GM19035 (cell line): ENCODE measurements around the gene KCNK5.

Experiments
- ATAC-seq: cut with Tn5 transposase; IDR thresholded peaks from one replicate; pipeline ENCODE4 v1.9.1; 2021; ENCODE audit not compliant: unreplicated experiment

KCNK5 gene, protein sequence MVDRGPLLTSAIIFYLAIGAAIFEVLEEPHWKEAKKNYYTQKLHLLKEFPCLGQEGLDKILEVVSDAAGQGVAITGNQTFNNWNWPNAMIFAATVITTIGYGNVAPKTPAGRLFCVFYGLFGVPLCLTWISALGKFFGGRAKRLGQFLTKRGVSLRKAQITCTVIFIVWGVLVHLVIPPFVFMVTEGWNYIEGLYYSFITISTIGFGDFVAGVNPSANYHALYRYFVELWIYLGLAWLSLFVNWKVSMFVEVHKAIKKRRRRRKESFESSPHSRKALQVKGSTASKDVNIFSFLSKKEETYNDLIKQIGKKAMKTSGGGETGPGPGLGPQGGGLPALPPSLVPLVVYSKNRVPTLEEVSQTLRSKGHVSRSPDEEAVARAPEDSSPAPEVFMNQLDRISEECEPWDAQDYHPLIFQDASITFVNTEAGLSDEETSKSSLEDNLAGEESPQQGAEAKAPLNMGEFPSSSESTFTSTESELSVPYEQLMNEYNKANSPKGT

DNA sequence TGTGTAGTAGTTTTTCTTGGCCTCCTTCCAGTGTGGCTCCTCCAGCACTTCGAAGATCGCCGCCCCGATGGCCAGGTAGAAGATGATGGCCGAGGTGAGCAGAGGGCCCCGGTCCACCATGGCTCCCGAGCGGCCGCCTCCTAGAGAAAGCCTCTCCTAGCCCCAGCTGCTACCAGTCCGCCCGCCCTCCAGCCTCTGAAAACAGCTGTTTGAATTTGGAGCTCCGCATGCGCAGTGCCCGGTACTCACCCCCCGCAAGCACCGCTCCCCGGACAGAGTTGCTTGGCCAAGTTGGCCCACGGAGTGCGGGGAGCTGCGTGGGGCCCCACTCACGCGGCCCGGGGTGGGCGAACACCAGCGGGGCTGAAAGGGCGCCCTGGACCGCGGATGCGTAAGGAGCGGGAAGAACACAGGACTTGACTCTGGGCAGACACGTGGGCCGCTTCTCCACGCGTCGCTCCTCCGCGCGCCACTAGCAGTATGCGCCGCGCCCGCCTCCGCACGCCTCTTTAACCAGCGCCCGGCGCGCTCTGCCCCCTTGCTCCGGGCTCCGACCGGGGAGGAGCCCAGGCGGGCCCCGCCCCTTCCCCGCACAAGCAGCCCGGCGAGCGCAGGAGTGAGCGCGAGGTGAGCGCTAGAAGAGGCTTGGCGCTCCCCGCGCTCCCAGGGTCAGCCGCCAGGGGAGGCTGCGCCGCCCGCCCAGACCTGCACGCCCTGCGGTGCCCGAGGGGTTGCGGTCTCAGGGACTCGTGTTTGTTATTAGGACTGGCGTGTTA, at the start of gene KCNK5:
TSS of gene KCNK5 (minus strand) at position 484 of the 776 bp plus-strand sequence. CDS start at position 120, 364 bp downstream.
- peak; percentile 85 for ATAC-seq

DNA sequence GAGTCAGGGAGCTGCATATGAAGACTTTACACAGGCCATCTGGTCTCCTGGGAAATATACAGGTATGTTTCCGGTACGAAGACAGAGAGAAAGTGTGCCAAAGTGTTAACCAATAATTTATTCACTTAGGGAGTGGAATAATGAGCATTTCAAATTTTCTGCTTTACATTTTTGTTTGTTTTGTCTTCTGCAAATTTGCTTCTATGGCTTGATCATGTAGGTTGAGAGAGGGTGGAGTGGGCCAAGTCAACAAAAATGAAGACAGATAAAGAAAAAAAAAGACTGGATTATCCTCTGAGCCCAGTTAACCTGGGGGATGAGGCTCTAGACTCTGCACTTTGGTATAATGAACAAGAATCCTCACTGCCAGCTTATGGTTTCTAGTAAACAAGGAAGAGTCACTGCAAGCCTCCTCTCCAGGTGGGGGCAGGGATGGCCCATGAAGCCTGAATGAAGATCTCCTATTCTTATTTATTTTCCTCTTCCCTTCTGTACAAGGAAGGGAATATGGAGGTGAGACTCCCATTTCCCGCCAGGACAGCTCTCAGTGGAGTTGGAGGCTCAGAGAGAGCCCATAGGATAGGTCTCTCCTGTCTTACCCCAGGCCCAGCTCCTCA, 47.2 kb upstream of the KCNK5 start:
- ATAC-seq = no peak

DNA sequence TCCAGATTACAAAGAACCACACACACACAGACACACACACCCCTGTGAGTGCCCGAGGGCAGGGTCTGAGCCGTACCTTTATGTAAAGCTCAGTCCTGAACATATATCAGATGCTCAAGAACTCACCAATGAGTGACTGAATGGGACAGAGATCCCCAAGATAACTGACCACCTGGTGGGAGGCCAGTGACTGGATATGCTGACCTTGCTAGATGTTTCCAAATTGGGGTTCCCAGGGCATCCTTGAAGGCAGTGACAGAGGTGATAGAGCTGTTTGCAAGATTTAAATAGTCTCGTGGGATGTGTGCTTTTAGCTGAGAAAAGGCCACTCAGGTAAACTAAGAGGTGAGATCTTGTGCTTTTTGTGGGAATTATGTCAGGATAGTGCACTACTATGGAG, 45.6 kb upstream of the KCNK5 start:
- no peak for ATAC-seq

DNA sequence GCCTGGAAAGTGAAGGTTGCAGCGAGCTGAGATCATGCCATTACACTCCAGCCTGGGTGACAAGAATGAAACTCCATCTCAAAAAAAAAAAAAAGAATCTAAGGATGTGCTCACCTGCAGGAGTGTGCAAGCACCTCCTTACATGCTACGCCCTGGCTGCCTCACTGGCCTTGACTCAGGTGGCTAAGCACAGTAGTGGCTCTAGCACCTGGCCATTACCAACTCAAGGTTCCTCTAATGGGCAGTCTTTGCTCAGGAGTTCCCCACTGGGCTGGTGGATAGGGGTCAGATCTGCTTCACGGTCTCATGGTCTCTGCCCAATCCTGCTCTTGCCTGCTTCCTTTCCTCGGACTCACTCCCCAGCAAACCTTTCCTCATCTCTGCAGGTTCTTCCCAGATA, 45.2 kb upstream of the KCNK5 start:
- ATAC-seq = no peak

DNA sequence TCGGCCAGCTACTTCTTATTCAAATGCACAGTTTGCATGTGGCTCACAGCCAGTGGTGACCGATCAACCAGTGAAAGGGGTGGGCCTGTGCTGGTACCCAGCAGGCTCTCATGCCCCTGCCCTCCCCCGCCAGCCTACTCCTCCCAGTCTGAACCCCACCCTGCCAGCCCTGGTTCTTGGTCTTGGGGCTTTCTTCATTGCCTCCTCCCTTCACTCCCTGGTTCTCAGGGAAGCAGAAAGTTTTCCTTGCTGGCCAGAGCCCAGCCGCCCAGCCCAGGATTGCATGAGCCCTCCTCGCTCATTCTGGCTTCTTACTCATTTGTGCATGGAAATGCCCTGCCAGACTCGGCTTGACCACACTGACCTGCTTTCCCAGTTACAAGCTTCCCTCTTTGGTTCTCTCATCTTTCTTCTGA, 44.1 kb upstream of the KCNK5 start:
- no peak for ATAC-seq

DNA sequence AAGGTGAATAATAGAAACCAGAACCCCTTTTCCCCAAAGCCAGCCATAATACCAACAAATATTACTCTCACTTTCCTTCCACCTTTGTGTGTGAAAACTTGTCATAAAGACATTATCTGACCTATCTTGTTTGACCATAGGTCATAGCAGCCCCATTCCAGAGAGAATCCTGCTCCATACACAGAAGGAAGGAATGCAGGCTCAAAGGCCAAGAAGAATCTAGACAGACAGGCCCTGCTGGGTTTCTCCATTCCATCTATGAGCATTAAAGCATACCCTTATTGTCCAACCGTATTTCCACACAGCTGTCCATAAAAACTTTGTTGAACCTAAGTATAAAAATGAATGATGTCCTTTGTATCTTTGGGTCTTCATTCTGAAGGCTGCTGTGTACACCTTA, 40.7 kb upstream of the KCNK5 start:
- ATAC-seq = no peak

DNA sequence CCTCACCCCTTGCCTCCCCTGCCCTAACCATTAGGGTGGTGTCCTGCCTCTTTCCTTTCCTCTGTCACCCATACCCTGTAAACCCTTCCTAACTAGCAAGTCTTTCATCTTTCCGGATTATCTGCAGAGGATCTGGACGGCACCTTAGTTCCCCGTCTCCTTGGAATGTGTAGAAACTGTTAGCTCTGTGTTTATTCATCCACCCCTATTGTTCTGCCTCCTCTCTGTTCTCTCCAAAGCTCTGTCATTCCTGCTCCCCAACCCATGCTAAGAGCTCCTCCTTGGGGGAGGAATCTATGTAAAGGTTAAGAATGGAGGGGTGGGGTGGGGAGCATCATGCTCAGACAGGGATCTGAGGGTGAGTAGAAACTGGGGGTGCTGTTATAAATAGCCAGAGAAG, 39.4 kb upstream of the KCNK5 start:
- no peak for ATAC-seq

DNA sequence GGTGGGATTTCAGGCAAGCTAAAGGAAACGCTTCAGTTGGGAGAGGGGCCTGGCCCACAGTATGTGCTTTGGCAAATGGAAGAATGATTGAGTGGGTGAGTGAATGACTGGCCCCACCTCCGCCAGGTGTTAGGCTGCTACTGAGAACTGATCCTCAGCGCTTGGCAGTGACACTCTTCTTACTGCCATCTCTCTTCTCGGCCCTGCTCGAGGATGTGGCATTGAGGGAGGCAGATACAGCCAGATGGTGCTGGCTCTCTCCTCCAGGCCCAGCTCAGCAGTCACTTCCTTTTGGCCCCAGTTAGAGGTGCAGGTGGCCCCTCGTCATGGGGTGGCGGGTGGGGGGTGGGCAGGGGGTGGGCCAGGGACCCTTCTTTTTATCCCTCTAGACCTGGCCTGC, 38.9 kb upstream of the KCNK5 start:
- ATAC-seq = no peak

DNA sequence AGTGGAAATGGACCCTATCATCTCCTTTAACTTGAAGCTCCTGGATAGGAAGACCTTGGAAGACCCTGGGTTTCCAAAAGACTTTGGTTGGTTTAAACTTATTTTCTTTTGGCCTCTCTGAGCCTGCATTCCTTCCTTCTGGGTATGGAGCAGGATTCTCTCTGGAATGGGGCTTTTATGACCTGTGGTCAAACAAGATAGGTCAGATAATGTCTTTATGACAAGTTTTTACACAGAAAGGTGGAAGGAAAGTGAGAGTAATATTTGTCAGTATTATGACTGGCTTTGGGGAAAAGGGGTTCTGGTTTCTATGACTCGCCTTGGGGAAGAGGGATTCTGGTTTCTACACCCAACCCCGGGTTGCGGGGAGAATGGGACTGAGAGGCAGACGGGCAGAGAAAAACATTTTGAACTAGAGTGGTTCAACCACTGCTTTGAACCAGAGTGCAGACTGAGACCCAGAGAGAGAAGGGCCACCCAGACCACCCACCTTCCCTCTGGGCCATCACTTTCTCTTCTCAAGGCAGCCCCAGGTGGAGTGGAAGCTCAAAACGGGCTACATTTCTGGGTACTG, 37.6 kb upstream of the KCNK5 start:
- ATAC-seq = no peak

DNA sequence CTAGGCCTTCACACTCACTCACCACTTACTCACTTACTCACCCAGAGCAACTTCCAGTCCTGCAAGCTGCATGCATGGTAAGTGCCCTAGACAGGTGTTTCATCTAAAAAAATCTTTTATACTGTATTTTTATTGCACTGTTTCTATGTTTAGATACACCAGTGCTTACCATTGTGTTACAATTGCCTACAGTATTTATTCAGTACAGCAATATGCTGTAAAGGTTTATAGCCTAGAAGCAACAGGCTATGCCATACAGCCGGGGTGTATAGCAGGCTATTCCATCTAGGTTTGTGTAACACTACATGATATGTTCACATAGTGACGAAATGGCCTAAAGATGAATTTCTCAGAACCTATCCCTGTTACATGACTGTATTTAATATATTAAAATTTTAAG, 37.1 kb upstream of the KCNK5 start:
- ATAC-seq = no peak

DNA sequence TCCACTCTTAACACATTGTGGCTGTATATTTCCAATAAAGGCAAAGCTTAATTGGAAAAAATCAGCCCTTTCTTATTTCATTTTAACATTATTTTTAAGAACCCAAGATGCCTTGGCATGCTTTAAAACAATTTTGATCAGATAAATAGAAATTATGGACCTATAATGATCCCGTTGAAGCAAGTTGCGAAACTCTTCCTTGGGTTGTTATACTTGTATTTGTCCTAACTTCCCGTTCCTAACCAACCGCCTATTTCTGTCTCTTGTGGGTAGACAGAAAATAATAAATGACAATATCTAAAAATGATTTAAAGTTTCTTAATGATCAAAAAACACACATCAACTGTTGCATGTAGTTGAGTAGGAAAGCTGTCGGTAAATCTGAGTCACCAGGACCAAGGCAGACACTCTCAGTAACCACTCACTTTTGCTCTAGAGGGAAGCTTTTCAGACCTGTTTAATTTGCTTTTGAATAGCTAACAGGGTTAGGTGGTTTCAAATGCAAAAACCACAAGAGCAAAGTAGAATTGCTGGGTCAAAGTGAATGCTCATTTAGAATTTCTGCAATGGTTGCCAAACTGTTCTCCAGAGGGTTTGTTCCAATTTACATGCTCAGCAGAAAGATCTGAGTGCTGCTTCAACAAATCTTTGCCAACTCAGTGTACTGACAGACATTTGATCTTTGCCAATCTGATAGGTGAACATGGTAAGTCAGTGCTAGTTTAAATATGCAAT, 34.2 kb upstream of the KCNK5 start:
- ATAC-seq = no peak

DNA sequence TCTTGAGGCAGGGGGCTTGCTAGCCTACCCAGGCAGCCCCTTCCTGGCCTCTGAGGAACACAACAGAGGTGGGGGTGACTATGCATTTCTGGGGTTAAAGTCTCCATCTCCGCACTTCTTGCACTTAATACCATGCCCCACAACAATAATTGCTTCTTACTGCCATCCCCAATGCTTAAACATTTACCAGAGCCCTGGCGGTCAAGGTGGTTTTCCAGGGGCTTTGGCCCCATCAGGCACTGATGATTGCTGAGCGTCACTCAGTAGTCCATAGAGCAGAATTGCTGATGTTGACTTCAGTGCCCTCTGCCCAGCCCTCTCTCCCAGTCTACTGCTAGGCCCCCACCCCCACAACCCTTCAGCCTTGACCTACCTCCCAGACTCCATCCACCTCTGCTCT, 32.5 kb upstream of the KCNK5 start:
- no peak for ATAC-seq

DNA sequence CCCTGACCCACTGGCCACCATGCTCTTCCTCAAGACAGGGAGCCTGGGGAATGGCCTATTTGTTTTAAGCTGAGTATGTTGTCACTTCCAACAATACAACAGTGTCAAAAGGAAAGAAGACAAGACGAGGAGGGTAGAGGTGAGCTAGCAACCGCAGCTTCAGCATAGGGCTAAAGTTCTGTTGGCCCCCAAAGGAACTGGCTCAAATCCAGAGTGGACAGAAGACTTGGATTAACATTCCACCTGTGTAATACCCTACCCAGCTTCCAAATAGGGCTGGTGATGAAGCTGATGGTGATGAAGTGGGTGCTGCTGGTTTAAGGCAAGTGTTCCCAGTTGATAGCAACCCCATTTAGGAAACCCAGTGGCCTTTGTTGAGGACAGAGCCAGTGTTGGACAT, 31.7 kb upstream of the KCNK5 start:
- ATAC-seq = no peak

DNA sequence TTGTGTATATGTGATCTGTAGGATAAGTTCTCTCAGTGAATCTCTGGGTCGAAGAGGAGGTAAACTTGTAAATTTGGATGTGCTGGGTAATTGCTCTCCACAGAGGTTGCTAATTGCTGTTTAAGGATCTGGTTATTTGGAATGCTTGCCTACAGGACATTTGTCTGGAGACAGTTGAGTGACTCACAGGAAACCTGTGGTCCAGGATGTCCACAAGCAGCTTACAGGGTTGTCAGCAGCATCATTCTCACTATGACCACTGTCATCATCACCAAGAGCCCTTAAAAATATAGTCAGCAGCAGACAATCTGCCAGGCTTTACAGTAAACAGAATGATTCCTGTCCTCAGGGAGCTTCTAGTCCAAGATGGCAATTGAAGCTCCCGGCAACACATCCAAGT, 31.2 kb upstream of the KCNK5 start:
- ATAC-seq = no peak

DNA sequence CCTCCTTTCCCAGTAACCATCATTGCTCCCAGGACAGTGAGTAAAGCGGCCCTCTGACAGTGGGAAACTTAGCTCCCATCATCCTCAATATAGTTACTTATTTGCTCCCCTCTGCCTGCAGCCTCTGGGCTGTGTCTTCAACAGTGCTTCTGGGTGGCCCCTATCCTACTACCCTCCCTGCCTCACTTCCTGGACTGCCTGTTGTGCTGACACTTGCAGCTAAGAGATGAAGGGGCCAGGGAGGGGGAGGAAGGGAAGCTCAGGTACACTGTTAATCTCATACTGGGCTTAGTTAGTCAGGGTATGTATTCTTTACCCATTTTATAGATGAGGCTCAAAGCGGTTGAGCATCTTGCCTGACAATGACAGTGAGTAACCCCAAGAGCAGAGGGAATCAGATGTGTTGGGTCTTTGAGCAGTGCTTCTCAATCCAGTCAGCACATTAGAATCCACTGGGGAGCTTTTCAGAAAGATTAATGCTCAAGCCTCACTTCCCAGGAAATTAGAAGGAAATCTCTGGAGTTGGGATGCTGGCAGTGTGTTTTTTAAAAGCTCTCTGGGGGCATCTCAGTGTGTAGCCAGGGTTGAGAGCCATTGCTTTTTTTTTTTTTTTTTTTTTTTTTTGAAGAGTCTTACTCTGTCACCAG, 27.1 kb upstream of the KCNK5 start:
- no peak for ATAC-seq

DNA sequence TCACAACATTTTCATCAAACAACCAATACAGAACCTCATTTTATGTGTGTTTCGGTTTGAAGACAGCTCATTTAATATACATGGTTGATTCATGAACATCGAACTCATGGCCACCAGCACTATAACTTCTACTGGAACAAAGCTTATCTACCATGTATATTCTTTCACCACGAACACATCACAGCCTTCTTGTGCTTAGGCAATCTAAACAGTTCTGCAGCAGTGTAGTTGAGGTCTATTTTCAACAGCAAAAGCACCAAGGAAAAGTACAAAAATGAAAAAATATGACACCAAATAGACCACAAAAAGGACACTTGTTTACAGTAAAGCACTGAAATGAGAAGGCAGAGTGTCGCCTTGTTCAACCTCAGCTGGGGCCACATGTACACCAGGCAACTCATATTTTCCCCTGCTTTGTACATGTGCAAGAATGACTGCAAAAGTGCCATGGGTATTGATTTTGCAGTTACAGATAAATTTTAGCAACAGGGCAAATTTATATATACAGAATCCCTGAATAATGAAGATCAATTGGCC, 25.8 kb upstream of the KCNK5 start:
- ATAC-seq = no peak

DNA sequence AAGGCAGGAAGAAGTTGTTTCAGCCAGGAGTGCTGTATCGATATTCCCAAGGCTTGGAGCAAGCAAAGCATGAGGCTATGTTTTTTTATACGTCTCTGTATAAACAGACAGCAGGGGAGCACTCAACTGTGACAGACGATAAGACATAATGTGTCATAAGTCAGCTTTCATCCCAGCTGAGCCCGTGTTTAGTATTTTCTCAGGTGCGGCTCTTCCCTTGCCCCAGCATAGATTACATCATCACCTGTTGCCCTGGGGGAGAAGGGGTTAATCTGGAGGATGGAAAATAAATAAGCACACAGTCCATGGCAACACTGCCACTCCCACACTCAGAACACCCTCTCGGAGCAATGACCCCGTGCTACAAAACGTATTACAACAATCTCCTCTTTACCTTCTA, 22.1 kb upstream of the KCNK5 start:
- ATAC-seq = no peak

DNA sequence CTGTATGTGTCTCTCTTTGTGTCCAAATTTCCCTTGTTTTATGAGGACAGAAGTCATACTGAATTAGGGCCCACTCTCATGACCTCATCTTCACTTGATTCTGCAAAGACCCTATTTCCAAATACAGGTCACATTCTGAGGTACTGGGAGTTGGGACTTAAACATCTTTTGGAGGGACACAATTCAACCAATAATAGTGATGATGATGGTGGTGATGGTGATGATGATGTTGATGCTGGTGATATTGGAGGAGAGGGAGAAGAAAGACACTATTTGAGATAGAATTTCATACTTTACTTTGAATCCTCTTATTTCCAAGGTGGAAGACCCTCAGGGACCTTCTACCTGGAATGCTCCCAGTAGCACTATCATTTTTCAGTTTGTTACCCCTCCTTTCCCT, 21.2 kb upstream of the KCNK5 start:
- no peak for ATAC-seq

DNA sequence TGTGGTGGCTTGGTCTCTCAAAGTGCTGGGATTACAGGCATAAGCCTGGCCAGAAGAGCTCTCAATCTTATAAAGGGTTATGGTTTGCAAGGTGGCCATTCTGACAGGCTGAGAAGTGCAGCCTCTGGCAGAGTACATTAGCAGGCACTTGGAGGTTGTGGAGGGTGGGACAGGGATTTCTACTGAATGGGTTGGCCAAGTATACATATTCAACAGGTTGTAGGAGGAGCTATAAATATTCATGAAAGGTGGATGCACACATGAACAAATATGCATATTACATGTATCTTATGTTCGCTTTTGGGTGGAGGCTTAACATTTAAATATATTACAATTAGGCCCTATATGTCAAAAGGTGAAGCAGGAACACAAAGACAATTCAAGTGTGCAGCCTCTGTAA, 20.0 kb upstream of the KCNK5 start:
- ATAC-seq = no peak

DNA sequence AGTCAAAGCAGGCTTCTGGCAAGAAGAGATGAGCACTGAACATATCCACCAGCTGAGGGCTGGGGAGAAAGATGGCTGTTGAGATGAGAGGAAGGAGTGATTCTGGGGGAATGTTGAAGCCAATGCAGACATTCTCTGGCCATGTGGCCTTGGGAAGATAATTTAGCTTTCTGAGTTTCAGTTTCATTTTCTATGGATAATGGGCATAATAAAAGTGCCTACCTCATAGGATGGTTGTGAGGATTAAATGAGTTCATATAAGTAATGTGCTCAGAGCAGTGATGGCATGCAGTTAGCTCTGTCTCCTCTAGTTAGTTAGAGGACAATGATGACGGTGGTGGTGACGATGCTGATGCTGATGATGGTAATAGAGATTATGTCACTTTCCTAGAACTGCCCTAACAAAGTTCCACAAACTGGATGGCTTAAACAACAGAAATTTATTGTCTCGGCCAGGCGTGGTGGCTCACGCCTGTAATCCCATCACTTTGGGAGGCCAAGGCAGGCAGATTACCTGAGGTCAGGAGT, 18.5 kb upstream of the KCNK5 start:
- ATAC-seq = no peak
